Tibial nerve (tissue), 4 donors: Measurements from ENCODE around the gene PSME1. TPM values are rescaled to one million over a fixed set of nuclear protein-coding genes. Genes with fewer than 3 reads are reported as not detected.

Experiments used
- DNase-seq, 2 donors: peaks; one replicate each; pipeline ENCODE4 v3.0.0-alpha.2; 2019; ENCODE audit warnings: low spot score in 2 of 2
- H3K27ac ChIP-seq, 4 donors: fragments of 200-600 bp; sonication (generic) in 3 of 4; one replicate each; pipeline ENCODE4 v1.5.1; 2017 to 2019; ENCODE audit warnings: mild to moderate bottlenecking in 1 of 4
- H3K27me3 ChIP-seq, 2 donors: fragments of 200-600 bp; sonication (generic) in 1 of 2; one replicate each; pipeline versions ENCODE4 v1.5.1 to v1.6.0; 2017 to 2019
- H3K36me3 ChIP-seq, 3 donors: fragments of 200-600 bp; sonication (generic); one replicate each; pipeline ENCODE4 v1.5.1; 2018 to 2019
- H3K4me1 ChIP-seq, 4 donors: fragments of 200-600 bp; sonication (generic) in 3 of 4; one replicate each; pipeline ENCODE4 v1.5.1; 2017 to 2019
- H3K4me3 ChIP-seq, 4 donors: fragments of 200-600 bp; sonication (generic) in 3 of 4; one replicate each; pipeline ENCODE4 v1.5.1; 2017 to 2019; ENCODE audit warnings: mild to moderate bottlenecking in 1 of 4, moderate library complexity in 1 of 4
- H3K9me3 ChIP-seq, 4 donors: fragments of 200-600 bp; sonication (generic) in 3 of 4; one replicate each; pipeline ENCODE4 v1.5.1; 2017 to 2019
- EP300 ChIP-seq, 2 donors: sonication (generic); formaldehyde crosslinking; IDR thresholded peaks; one replicate each; pipeline ENCODE4 v1.6.1; 2017; ENCODE audit warnings: antibody characterized with exemption in 2 of 2, mild to moderate bottlenecking in 1 of 2
- POLR2A ChIP-seq, 2 donors: fragments of 450-650 bp; IDR thresholded peaks; one replicate each; pipeline ENCODE4 v1.6.1; 2017; ENCODE audit warnings: antibody characterized with exemption in 2 of 2, mild to moderate bottlenecking in 2 of 2, moderate library complexity in 2 of 2
- WGBS, 2 donors: methylation state at CpG; one replicate each; pipeline ENCODE4 v1.1.5; 2018; 5-methylcytosine and 5-hydroxymethylcytosine counted together
- total RNA-seq, 4 donors: library from RNA; depleted of rRNA; stranded (reverse); fragments of >200 nt; gene quantifications; one replicate each; pipeline ENCODE4 v1.1.0, GENCODE V29; 2016
- TF ChIP-seq, protein P1 (sequence below), 5 experiments: fragments of 200-600 bp in 3 of 5; fragments of 450-650 bp in 2 of 5; sonication (generic) in 3 of 5; IDR thresholded peaks; one replicate each; pipeline ENCODE4 v1.5.1; 2016 to 2019; ENCODE audit warnings: antibody characterized with exemption in 5 of 5, mild to moderate bottlenecking in 3 of 5, moderate library complexity in 2 of 5

Gene PSME1
- total RNA-seq, 4 donors from 2014 or later, result 96.9 to 130 (median 110) TPM

DNA sequence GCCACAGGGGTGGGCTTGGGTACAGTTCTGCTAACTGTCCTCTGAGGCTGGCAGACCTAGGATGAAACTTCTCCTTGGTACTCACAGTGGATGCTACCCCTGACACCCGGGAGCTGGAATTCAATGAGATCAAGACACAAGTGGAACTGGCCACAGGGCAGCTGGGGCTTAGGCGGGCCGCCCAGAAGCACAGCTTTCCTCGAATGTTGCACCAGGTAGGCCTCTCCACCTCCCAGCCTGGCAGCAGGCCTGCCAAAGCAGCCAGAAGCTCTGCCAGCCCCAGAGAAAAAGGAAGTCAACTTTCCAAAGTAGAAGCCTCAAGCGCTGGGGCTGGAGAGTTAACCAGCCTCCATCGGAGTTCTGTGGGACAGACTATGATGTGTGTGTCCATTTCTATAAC, 18.8 kb upstream of the PSME1 start:
- Histone ChIP-seq H3K4me1 (peaks cover 4 to 19% (median 11%) of the 10 kb centered on the region in 4 donors), H3K27ac (no peak overlapping the region), H3K27me3 (no peaks in the 10 kb centered on the region), H3K9me3 (no peaks in the 10 kb centered on the region), H3K4me3 (no peak overlapping the region), H3K36me3 (peaks cover 3 to 56% (median 35%) of the 10 kb centered on the region in 3 donors)
- 96 to 99% methylated on average over 5 to 6 of the region's 6 CpGs for WGBS, 2 donors
- TF ChIP-seq EP300 (IDR thresholded peaks at IDR 0.05) (no peak), POLR2A (IDR thresholded peaks at IDR 0.05) (no peak)
- TF ChIP-seq, protein P1, sequence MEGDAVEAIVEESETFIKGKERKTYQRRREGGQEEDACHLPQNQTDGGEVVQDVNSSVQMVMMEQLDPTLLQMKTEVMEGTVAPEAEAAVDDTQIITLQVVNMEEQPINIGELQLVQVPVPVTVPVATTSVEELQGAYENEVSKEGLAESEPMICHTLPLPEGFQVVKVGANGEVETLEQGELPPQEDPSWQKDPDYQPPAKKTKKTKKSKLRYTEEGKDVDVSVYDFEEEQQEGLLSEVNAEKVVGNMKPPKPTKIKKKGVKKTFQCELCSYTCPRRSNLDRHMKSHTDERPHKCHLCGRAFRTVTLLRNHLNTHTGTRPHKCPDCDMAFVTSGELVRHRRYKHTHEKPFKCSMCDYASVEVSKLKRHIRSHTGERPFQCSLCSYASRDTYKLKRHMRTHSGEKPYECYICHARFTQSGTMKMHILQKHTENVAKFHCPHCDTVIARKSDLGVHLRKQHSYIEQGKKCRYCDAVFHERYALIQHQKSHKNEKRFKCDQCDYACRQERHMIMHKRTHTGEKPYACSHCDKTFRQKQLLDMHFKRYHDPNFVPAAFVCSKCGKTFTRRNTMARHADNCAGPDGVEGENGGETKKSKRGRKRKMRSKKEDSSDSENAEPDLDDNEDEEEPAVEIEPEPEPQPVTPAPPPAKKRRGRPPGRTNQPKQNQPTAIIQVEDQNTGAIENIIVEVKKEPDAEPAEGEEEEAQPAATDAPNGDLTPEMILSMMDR (IDR thresholded peaks at IDR 0.05), result no peak
- DNase-seq, result no peak

DNA sequence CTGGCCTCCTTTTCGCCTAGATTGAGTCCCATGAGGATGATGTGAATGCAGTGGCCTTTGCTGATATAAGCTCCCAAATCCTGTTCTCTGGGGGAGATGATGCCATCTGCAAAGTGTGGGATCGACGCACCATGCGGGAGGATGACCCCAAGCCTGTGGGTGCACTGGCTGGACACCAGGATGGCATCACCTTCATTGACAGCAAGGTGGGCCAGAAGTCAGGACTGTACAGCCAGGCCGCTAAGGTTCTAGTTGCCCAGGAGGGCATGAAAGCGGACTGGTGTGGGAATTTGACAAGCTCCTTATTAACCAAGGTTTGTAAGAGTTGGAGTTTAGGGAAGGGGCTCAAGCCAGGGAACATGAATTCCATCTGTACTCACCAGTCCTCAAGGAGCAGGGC, 16.3 kb upstream of the PSME1 start:
- no peaks in the 10 kb centered on the region for H3K9me3 ChIP-seq
- H3K4me3 ChIP-seq, result no peak overlapping the region
- TF ChIP-seq EP300 (IDR thresholded peaks at IDR 0.05), result no peak
- no peak for TF ChIP-seq POLR2A (IDR thresholded peaks at IDR 0.05)
- TF ChIP-seq, protein P1 (IDR thresholded peaks at IDR 0.05), result no peak
- H3K27me3 ChIP-seq, result no peaks in the 10 kb centered on the region
- 97% methylated on average over 6 of the region's 6 CpGs for WGBS, 2 donors
- DNase-seq, result no peak
- peaks cover 4 to 14% (median 11%) of the 10 kb centered on the region in 4 donors for H3K4me1 ChIP-seq
- no peak overlapping the region for H3K27ac ChIP-seq
- H3K36me3 ChIP-seq, result peaks cover 3 to 81% (median 41%) of the 10 kb centered on the region in 3 donors

DNA sequence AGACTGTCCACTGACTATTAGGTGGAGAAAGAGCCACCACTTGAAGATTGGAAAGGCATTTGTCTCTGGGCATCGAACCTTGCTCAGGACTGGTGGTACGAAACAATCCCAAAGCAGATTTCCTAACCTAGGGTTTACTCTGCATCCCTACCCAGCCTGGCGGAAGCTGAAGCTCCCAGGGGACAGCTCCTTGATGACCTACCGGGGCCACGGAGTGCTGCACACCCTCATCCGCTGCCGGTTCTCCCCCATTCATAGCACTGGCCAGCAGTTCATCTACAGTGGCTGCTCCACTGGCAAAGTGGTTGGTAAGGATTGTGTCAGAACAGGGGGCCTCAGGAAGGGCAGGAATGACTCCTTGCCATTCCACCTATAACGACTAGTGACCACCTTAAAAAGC, 14.8 kb upstream of the PSME1 start:
- peaks cover 3 to 81% (median 41%) of the 10 kb centered on the region in 3 donors for H3K36me3 ChIP-seq

DNA sequence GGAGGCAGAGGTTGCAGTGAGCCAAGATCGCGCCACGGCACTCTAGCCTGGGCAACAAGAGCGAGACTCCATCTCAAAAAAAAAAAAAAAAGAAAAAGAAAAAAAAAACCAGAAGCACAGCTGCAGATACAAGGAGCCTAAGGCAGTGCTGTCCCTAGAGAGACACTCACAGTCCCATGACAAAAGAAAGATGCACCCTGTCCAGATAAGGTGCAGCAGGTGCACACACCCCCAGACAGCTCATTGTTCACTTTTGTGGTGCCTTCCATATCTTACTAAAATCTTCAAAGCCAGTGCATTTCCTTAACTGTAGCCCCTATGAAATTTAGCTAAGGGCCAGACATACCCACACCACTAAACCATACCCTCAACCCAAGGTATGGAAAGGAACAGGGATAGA, 13.6 kb upstream of the PSME1 start:
- Histone ChIP-seq H3K4me1 (no peaks in the 10 kb centered on the region), H3K27ac (no peak overlapping the region), H3K27me3 (no peaks in the 10 kb centered on the region), H3K4me3 (no peak overlapping the region), H3K9me3 (no peaks in the 10 kb centered on the region), H3K36me3 (peaks cover 3 to 73% (median 36%) of the 10 kb centered on the region in 3 donors)
- no peak for DNase-seq
- WGBS, 2 donors, result 90 to 91% methylated on average over 4 of the region's 4 CpGs
- TF ChIP-seq EP300 (IDR thresholded peaks at IDR 0.05) (no peak), POLR2A (IDR thresholded peaks at IDR 0.05) (no peak)
- TF ChIP-seq, protein P1 (IDR thresholded peaks at IDR 0.05), result no peak

More for the DNA sequence above, 14.8 kb upstream of the PSME1 start:
- no peak overlapping the region for H3K4me3 ChIP-seq
- no peak for TF ChIP-seq EP300 (IDR thresholded peaks at IDR 0.05)
- TF ChIP-seq POLR2A (IDR thresholded peaks at IDR 0.05), result no peak
- TF ChIP-seq, protein P1 (IDR thresholded peaks at IDR 0.05), result no peak
- H3K4me1 ChIP-seq, result peaks cover 0 to 5% (median 4%) of the 10 kb centered on the region in 4 donors
- WGBS, 2 donors, result 93% methylated on average over 8 of the region's 8 CpGs
- H3K9me3 ChIP-seq, result no peaks in the 10 kb centered on the region
- H3K27ac ChIP-seq, result no peak overlapping the region
- H3K27me3 ChIP-seq, result no peaks in the 10 kb centered on the region
- DNase-seq, result no peak

DNA sequence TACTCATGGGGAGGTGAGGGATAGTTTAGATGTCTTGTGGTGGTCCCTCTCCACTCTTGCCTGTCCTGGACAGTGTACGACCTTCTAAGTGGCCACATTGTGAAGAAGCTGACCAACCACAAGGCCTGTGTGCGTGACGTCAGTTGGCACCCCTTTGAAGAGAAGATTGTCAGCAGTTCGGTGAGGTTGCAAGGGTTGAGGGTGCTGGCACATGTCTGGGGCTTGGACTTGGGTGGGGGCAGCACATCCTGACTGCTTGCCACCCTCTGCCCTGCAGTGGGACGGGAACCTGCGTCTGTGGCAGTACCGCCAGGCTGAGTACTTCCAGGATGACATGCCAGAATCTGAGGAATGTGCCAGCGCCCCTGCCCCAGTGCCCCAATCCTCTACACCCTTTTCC, 13.1 kb upstream of the PSME1 start:
- Histone ChIP-seq H3K36me3 (peaks cover 3 to 68% (median 31%) of the 10 kb centered on the region in 3 donors), H3K4me3 (no peak overlapping the region), H3K27ac (no peak overlapping the region), H3K9me3 (no peaks in the 10 kb centered on the region), H3K4me1 (no peaks in the 10 kb centered on the region), H3K27me3 (no peaks in the 10 kb centered on the region)
- 87 to 90% methylated on average over 8 of the region's 8 CpGs for WGBS, 2 donors
- DNase-seq, result no peak
- no peak for TF ChIP-seq POLR2A (IDR thresholded peaks at IDR 0.05)
- TF ChIP-seq, protein P1 (IDR thresholded peaks at IDR 0.05), result no peak
- no peak for TF ChIP-seq EP300 (IDR thresholded peaks at IDR 0.05)
